Measurements from ENCODE around the gene PDE1C.

The PDE1C gene

GRCh38 chr7:31741852-31742251 is 328.4 kb downstream of the PDE1C start:
- Histone ChIP-seq H3K4me1 (ENCODE audit: control insufficient read depth, insufficient read depth, low read length) (no peaks in the 10 kb centered on the region), H3K36me3 (ENCODE audit: control insufficient read depth, insufficient read depth, low read length) (no peaks in the 10 kb centered on the region), H3K27ac (ENCODE audit: low read depth, low read length) (no peak overlapping the region), H3K9me3 (ENCODE audit: control insufficient read depth, insufficient read depth, low read length) (no peaks in the 10 kb centered on the region), H3K27me3 (ENCODE audit: control insufficient read depth, insufficient read depth, low read length) (peaks cover 17% of the 10 kb centered on the region), H3K4me3 (ENCODE audit: low read depth, low read length) (no peak overlapping the region), H3K9ac (ENCODE audit: low read depth, low read length) (no peak overlapping the region)

GRCh38 chr7:31735991-31736982 is 333.9 kb downstream of the PDE1C start:
- no peak overlapping the region for H3K4me3 ChIP-seq (ENCODE audit: low read depth, low read length)
- peaks cover 5% of the 10 kb centered on the region; the same call in 1 of the 2 replicates for H3K4me1 ChIP-seq (ENCODE audit: control insufficient read depth, insufficient read depth, low read length)
- no peak overlapping the region for H3K27ac ChIP-seq (ENCODE audit: low read depth, low read length)
- H3K9ac ChIP-seq (ENCODE audit: low read depth, low read length): no peak overlapping the region
- no peaks in the 10 kb centered on the region for H3K27me3 ChIP-seq (ENCODE audit: control insufficient read depth, insufficient read depth, low read length)
- H3K9me3 ChIP-seq (ENCODE audit: control insufficient read depth, insufficient read depth, low read length): no peaks in the 10 kb centered on the region
- H3K36me3 ChIP-seq (ENCODE audit: control insufficient read depth, insufficient read depth, low read length): no peaks in the 10 kb centered on the region

GRCh38 chr7:31734456-31734855 is 335.8 kb downstream of the PDE1C start:
- Histone ChIP-seq H3K27ac (ENCODE audit: low read depth, low read length) (no peak overlapping the region), H3K9ac (ENCODE audit: low read depth, low read length) (no peak overlapping the region), H3K27me3 (ENCODE audit: control insufficient read depth, insufficient read depth, low read length) (no peaks in the 10 kb centered on the region), H3K9me3 (ENCODE audit: control insufficient read depth, insufficient read depth, low read length) (no peaks in the 10 kb centered on the region), H3K36me3 (ENCODE audit: control insufficient read depth, insufficient read depth, low read length) (no peaks in the 10 kb centered on the region), H3K4me1 (ENCODE audit: control insufficient read depth, insufficient read depth, low read length) (peaks cover 5% of the 10 kb centered on the region; the same call in 1 of the 2 replicates), H3K4me3 (ENCODE audit: low read depth, low read length) (no peak overlapping the region)

GRCh38 chr7:31729195-31729804 is 340.9 kb downstream of the PDE1C start:
- H3K36me3 ChIP-seq (ENCODE audit: control insufficient read depth, insufficient read depth, low read length): no peaks in the 10 kb centered on the region
- no peak overlapping the region for H3K9ac ChIP-seq (ENCODE audit: low read depth, low read length)
- no peak overlapping the region for H3K4me3 ChIP-seq (ENCODE audit: low read depth, low read length)

GRCh38 chr7:31724696-31725095 is 345.5 kb downstream of the PDE1C start:
- no peak overlapping the region for H3K27ac ChIP-seq (ENCODE audit: low read depth, low read length)
- no peak overlapping the region for H3K4me3 ChIP-seq (ENCODE audit: low read depth, low read length)
- H3K27me3 ChIP-seq (ENCODE audit: control insufficient read depth, insufficient read depth, low read length): no peaks in the 10 kb centered on the region
- no peak overlapping the region for H3K9ac ChIP-seq (ENCODE audit: low read depth, low read length)
- H3K4me1 ChIP-seq (ENCODE audit: control insufficient read depth, insufficient read depth, low read length): no peaks in the 10 kb centered on the region
- no peaks in the 10 kb centered on the region for H3K36me3 ChIP-seq (ENCODE audit: control insufficient read depth, insufficient read depth, low read length)
- no peaks in the 10 kb centered on the region for H3K9me3 ChIP-seq (ENCODE audit: control insufficient read depth, insufficient read depth, low read length)

More at GRCh38 chr7:31729195-31729804, 340.9 kb downstream of the PDE1C start:
- Histone ChIP-seq H3K9me3 (ENCODE audit: control insufficient read depth, insufficient read depth, low read length) (no peaks in the 10 kb centered on the region), H3K4me1 (ENCODE audit: control insufficient read depth, insufficient read depth, low read length) (no peaks in the 10 kb centered on the region), H3K27ac (ENCODE audit: low read depth, low read length) (no peak overlapping the region), H3K27me3 (ENCODE audit: control insufficient read depth, insufficient read depth, low read length) (no peaks in the 10 kb centered on the region)

GRCh38 chr7:31720366-31720765 is 349.8 kb downstream of the PDE1C start:
- Histone ChIP-seq H3K4me3 (ENCODE audit: low read depth, low read length) (no peak overlapping the region), H3K27me3 (ENCODE audit: control insufficient read depth, insufficient read depth, low read length) (no peaks in the 10 kb centered on the region), H3K9me3 (ENCODE audit: control insufficient read depth, insufficient read depth, low read length) (no peaks in the 10 kb centered on the region), H3K9ac (ENCODE audit: low read depth, low read length) (no peak overlapping the region), H3K27ac (ENCODE audit: low read depth, low read length) (no peak overlapping the region), H3K4me1 (ENCODE audit: control insufficient read depth, insufficient read depth, low read length) (no peaks in the 10 kb centered on the region), H3K36me3 (ENCODE audit: control insufficient read depth, insufficient read depth, low read length) (no peaks in the 10 kb centered on the region)

GRCh38 chr7:31716355-31716754 is 353.9 kb downstream of the PDE1C start:
- H3K9ac ChIP-seq (ENCODE audit: low read depth, low read length): no peak overlapping the region
- H3K9me3 ChIP-seq (ENCODE audit: control insufficient read depth, insufficient read depth, low read length): peaks cover 5% of the 10 kb centered on the region; the same call in 1 of the 2 replicates
- H3K4me1 ChIP-seq (ENCODE audit: control insufficient read depth, insufficient read depth, low read length): no peaks in the 10 kb centered on the region
- peaks cover 4% of the 10 kb centered on the region for H3K27me3 ChIP-seq (ENCODE audit: control insufficient read depth, insufficient read depth, low read length)
- H3K4me3 ChIP-seq (ENCODE audit: low read depth, low read length): no peak overlapping the region
- no peak overlapping the region for H3K27ac ChIP-seq (ENCODE audit: low read depth, low read length)
- no peaks in the 10 kb centered on the region for H3K36me3 ChIP-seq (ENCODE audit: control insufficient read depth, insufficient read depth, low read length)

- H3K27me3 ChIP-seq (ENCODE audit: control insufficient read depth, insufficient read depth, low read length): peaks cover 30% of the 10 kb centered on the region
- no peak overlapping the region for H3K9ac ChIP-seq (ENCODE audit: low read depth, low read length)
- peak overlapping the region; percentile 28; the same call in 1 of the 2 replicates for H3K4me3 ChIP-seq (ENCODE audit: low read depth, low read length)
These were observed 360.0 kb downstream of the PDE1C start for GRCh38 chr7:31710171-31710570.

GRCh38 chr7:31707089-31707488 is 363.1 kb downstream of the PDE1C start:
- no peak overlapping the region for H3K4me3 ChIP-seq (ENCODE audit: low read depth, low read length)
- H3K36me3 ChIP-seq (ENCODE audit: control insufficient read depth, insufficient read depth, low read length): no peaks in the 10 kb centered on the region
- H3K9me3 ChIP-seq (ENCODE audit: control insufficient read depth, insufficient read depth, low read length): peaks cover 1% of the 10 kb centered on the region; the same call in 1 of the 2 replicates
- H3K27me3 ChIP-seq (ENCODE audit: control insufficient read depth, insufficient read depth, low read length): peaks cover 30% of the 10 kb centered on the region
- H3K4me1 ChIP-seq (ENCODE audit: control insufficient read depth, insufficient read depth, low read length): peaks cover 22% of the 10 kb centered on the region
- no peak overlapping the region for H3K27ac ChIP-seq (ENCODE audit: low read depth, low read length)
- H3K9ac ChIP-seq (ENCODE audit: low read depth, low read length): no peak overlapping the region

More at GRCh38 chr7:31710171-31710570, 360.0 kb downstream of the PDE1C start:
- no peaks in the 10 kb centered on the region for H3K36me3 ChIP-seq (ENCODE audit: control insufficient read depth, insufficient read depth, low read length)
- H3K27ac ChIP-seq (ENCODE audit: low read depth, low read length): peak overlapping the region; percentile 76
- peaks cover 22% of the 10 kb centered on the region for H3K4me1 ChIP-seq (ENCODE audit: control insufficient read depth, insufficient read depth, low read length)
- peaks cover 5% of the 10 kb centered on the region; the same call in 1 of the 2 replicates for H3K9me3 ChIP-seq (ENCODE audit: control insufficient read depth, insufficient read depth, low read length)

GRCh38 chr7:31705377-31705776 is 364.8 kb downstream of the PDE1C start:
- H3K27me3 ChIP-seq (ENCODE audit: control insufficient read depth, insufficient read depth, low read length): peaks cover 17% of the 10 kb centered on the region
- no peak overlapping the region for H3K27ac ChIP-seq (ENCODE audit: low read depth, low read length)
- peaks cover 14% of the 10 kb centered on the region for H3K4me1 ChIP-seq (ENCODE audit: control insufficient read depth, insufficient read depth, low read length)
- no peaks in the 10 kb centered on the region for H3K9me3 ChIP-seq (ENCODE audit: control insufficient read depth, insufficient read depth, low read length)
- H3K36me3 ChIP-seq (ENCODE audit: control insufficient read depth, insufficient read depth, low read length): no peaks in the 10 kb centered on the region
- no peak overlapping the region for H3K9ac ChIP-seq (ENCODE audit: low read depth, low read length)
- H3K4me3 ChIP-seq (ENCODE audit: low read depth, low read length): no peak overlapping the region

- no peak overlapping the region for H3K27ac ChIP-seq (ENCODE audit: low read depth, low read length)
- no peaks in the 10 kb centered on the region for H3K36me3 ChIP-seq (ENCODE audit: control insufficient read depth, insufficient read depth, low read length)
- H3K4me1 ChIP-seq (ENCODE audit: control insufficient read depth, insufficient read depth, low read length): no peaks in the 10 kb centered on the region
- no peak overlapping the region for H3K4me3 ChIP-seq (ENCODE audit: low read depth, low read length)
- no peak overlapping the region for H3K9ac ChIP-seq (ENCODE audit: low read depth, low read length)
- peaks cover 5% of the 10 kb centered on the region for H3K27me3 ChIP-seq (ENCODE audit: control insufficient read depth, insufficient read depth, low read length)
- H3K9me3 ChIP-seq (ENCODE audit: control insufficient read depth, insufficient read depth, low read length): no peaks in the 10 kb centered on the region
These were observed 367.9 kb downstream of the PDE1C start for GRCh38 chr7:31702354-31702753.
